Heart left ventricle (tissue), 16 donors: ENCODE results near the gene ENPP3. TPM values are rescaled to one million over a fixed set of nuclear protein-coding genes. Genes with fewer than 3 reads are reported as not detected.

Experiments
- ATAC-seq, 4 donors: fragments of 200-7000 bp; cut with Tn5 transposase; one replicate each; pipeline ENCODE4 v1.9.1; 2020 to 2022; ENCODE audit warnings: moderate library complexity in 4 of 4, mild to moderate bottlenecking in 3 of 4, moderate number of reproducible peaks in 1 of 4
- DNase-seq, 5 donors: peaks; one replicate each; pipeline ENCODE4 v3.0.0-alpha.2; 2020
- H3K27ac ChIP-seq, 12 donors: fragments of 200-600 bp; sonication (generic) in 4 of 12; one replicate each; pipeline versions ENCODE4 v1.5.0 to v1.8.0; 2016 to 2022; ENCODE audit warnings: mild to moderate bottlenecking in 2 of 12
- H3K27me3 ChIP-seq, 9 donors: fragments of 200-600 bp; sonication (generic) in 2 of 9; one replicate each; pipeline versions ENCODE4 v1.5.1 to v1.8.0; 2016 to 2022; ENCODE audit warnings: mild to moderate bottlenecking in 3 of 9
- H3K36me3 ChIP-seq, 9 donors: fragments of 200-600 bp; sonication (generic) in 2 of 9; one replicate each; pipeline versions ENCODE4 v1.5.0 to v1.8.0; 2018 to 2022; ENCODE audit warnings: mild to moderate bottlenecking in 2 of 9
- H3K4me1 ChIP-seq, 12 donors: fragments of 200-600 bp; sonication (generic) in 4 of 12; one replicate each; pipeline versions ENCODE4 v1.5.0 to v1.8.0; 2016 to 2022; ENCODE audit warnings: mild to moderate bottlenecking in 3 of 12
- H3K4me3 ChIP-seq, 12 donors: fragments of 200-600 bp; sonication (generic) in 4 of 12; one replicate each; pipeline versions ENCODE4 v1.5.0 to v1.8.0; 2017 to 2022; ENCODE audit warnings: mild to moderate bottlenecking in 9 of 12, moderate library complexity in 4 of 12
- H3K9me3 ChIP-seq, 12 donors: fragments of 200-600 bp; sonication (generic) in 4 of 12; one replicate each; pipeline versions ENCODE4 v1.5.0 to v1.8.0; 2016 to 2022; ENCODE audit warnings: mild to moderate bottlenecking in 1 of 12
- POLR2A ChIP-seq, 2 donors: fragments of 450-650 bp; IDR thresholded peaks; one replicate each; pipeline ENCODE4 v1.6.1; 2017; ENCODE audit warnings: antibody characterized with exemption in 2 of 2, mild to moderate bottlenecking in 2 of 2, moderate library complexity in 2 of 2
- WGBS, 4 donors: extraction: QIAGEN DNeasy Blood & Tissue Kit in 2 of 4; methylation state at CpG; one replicate each; pipeline versions ENCODE4 v1.1.5 to v1.1.7; 2013 to 2018; 5-methylcytosine and 5-hydroxymethylcytosine counted together
- intact Hi-C, 10 donors: fragments of 100-400 bp; cut with DNase I; formaldehyde crosslinking; loops; one replicate each; pipeline versions ENCODE4 v1.11.1 to v1.14.2; 2022
- polyA plus RNA-seq, 2 donors: library from polyadenylated mRNA; stranded (reverse); fragments of 200-250 nt; gene quantifications; one replicate each; pipeline ENCODE4 v1.2.3, GENCODE V29; 2013
- total RNA-seq, 9 donors: library from RNA; depleted of rRNA in 2 of 9; stranded (reverse); fragments of >200 nt in 2 of 9; fragmentation: NEBNext Ultra II Directional in 3 of 9; extraction: Animal tissue kit (Norgen Biotek cat#: 25700) in 3 of 9; gene quantifications; one replicate each; pipeline versions ENCODE4 v1.1.0 to v1.2.4, GENCODE V29; 2016 to 2023
- TF ChIP-seq, protein P1 (sequence below), 12 donors: fragments of 200-600 bp; sonication (generic) in 4 of 12; IDR thresholded peaks; one replicate each; pipeline versions ENCODE4 v1.5.0 to v1.8.0; 2018 to 2022; ENCODE audit warnings: antibody characterized with exemption in 12 of 12, mild to moderate bottlenecking in 5 of 12
- donor health status: ischemic (EF 13 %, LVEDD 7.1; RV severe dilation, severe dysfunction).
- donor health status: healthy with polysubstance abuse.
- donor health status: DM: no; HTN: yes; CAD: no.
- donor health status: DM: no; HTN: no; CAD: no.
- donor health status: ischemic (EF 25% LVEDD 6.9; RV normal size, moderate dysfunction).
- donor health status: ischemic (EF 25% LVEDD 5.7; RV mildly dilated, moderate dysfunction).
- donor health status: healthy.
- donor health status: DM: yes; HTN: yes; CAD: no.
- donor health status: ischemic (EF 35%, LVEDD 5.7; RV mildly dilated, moderate dysfunction).
- donor health status: nonischemic (EF 11% LVEDD 7.7; RV severe dilation, severe dysfunction).
- donor health status: DM: yes; HTN: yes; CAD: no.
- donor health status: PGD.
- donor health status: ischemic (EF 29% LVEDD 5.4; RV normal size, mild dysfunction).
- donor health status: nonischemic (EF 23%, LVEDD 6.1; RV moderate dilation, normal function).

The ENPP3 gene
- total and polyA plus RNA-seq, 11 donors = 0.07 to 0.72 (median 0.42) TPM; not detected in 2

DNA sequence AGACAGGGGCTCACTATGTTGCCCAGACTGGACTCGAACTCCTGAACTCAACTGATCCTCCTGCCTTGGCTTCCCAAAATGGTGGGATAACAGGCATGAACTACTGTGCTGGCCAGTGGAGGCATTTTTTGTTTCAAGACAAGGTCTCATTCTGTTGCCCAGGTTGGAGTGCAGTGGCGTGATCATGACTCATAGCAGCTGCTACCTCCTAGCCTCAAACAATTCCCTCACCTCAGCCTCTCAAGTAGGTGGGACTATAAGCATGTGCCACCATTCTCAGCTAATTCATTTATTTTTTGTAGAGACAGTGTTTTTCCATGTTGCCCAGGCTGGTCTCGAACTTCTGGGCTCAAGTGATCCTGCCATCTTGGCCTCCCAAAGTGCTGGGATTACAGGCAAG is 17.2 kb downstream of the ENPP3 start:
- Histone ChIP-seq H3K4me1 (no peaks in the 10 kb centered on the region), H3K4me3 (no peak overlapping the region), H3K36me3 (no peaks in the 10 kb centered on the region), H3K9me3 (no peaks in the 10 kb centered on the region), H3K27ac (no peak overlapping the region), H3K27me3 (no peaks in the 10 kb centered on the region)
- intact Hi-C loops = no loop called here
- ATAC-seq (no peak), DNase-seq (no peak)
- WGBS, 4 donors = 83 to 94% (median 86%) methylated on average over 3 of the region's 3 CpGs
- TF ChIP-seq, protein P1, sequence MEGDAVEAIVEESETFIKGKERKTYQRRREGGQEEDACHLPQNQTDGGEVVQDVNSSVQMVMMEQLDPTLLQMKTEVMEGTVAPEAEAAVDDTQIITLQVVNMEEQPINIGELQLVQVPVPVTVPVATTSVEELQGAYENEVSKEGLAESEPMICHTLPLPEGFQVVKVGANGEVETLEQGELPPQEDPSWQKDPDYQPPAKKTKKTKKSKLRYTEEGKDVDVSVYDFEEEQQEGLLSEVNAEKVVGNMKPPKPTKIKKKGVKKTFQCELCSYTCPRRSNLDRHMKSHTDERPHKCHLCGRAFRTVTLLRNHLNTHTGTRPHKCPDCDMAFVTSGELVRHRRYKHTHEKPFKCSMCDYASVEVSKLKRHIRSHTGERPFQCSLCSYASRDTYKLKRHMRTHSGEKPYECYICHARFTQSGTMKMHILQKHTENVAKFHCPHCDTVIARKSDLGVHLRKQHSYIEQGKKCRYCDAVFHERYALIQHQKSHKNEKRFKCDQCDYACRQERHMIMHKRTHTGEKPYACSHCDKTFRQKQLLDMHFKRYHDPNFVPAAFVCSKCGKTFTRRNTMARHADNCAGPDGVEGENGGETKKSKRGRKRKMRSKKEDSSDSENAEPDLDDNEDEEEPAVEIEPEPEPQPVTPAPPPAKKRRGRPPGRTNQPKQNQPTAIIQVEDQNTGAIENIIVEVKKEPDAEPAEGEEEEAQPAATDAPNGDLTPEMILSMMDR (IDR thresholded peaks at IDR 0.05) = no peak
- no peak for TF ChIP-seq POLR2A (IDR thresholded peaks at IDR 0.05)

DNA sequence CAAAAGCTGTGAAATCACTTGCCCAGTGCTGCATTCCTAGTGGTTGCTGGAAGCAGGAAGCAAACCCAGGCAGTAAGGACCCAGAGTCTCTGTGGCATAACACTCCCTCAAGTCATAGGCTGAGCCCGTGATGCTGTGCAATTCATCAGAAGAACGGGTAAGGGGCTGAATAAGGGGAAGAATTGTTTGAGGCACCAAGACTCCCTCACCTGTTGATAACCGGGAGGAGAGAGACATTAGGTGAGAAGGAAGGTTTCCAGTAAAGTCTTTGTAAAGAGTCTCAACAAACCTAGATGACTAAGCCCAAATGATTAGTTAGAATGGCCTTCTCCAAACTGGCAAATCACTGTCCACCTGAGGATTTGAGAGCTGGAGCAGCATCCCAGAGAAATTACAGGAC is 18.3 kb downstream of the ENPP3 start:
- 85 to 90% (median 87%) methylated on average over 3 of the region's 3 CpGs for WGBS, 4 donors
- TF ChIP-seq POLR2A (IDR thresholded peaks at IDR 0.05) = no peak
- TF ChIP-seq, protein P1 (IDR thresholded peaks at IDR 0.05) = no peak
- no peaks in the 10 kb centered on the region for H3K4me1 ChIP-seq
- H3K9me3 ChIP-seq = no peaks in the 10 kb centered on the region
- H3K27me3 ChIP-seq = no peaks in the 10 kb centered on the region
- DNase-seq (no peak), ATAC-seq (no peak)
- H3K36me3 ChIP-seq = no peaks in the 10 kb centered on the region
- no peak overlapping the region for H3K4me3 ChIP-seq
- intact Hi-C loops = no loop called here
- H3K27ac ChIP-seq = no peak overlapping the region

DNA sequence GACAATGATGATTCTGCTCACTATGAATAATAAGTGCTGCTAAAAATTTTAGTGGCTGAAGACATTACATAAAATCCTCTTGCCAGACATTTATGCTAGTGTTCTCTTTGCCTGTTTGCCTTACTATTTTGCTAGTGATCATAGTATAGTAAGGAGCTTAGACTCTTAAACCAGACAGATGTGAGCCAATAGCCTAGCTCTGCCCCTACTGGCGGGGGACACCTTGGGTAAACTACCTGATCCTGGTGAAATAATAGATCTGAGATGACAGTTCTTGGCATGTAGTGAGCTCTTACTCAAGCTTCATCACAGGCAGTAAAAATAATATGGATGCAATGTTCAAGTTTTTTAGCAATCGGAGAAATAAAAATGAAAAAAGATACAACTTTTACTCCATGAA is 18.8 kb downstream of the ENPP3 start:
- H3K36me3 ChIP-seq = no peaks in the 10 kb centered on the region
- no peak for TF ChIP-seq POLR2A (IDR thresholded peaks at IDR 0.05)
- H3K27me3 ChIP-seq = no peaks in the 10 kb centered on the region
- no peak overlapping the region for H3K27ac ChIP-seq
- no peaks in the 10 kb centered on the region for H3K4me1 ChIP-seq
- H3K9me3 ChIP-seq = no peaks in the 10 kb centered on the region
- no peak overlapping the region for H3K4me3 ChIP-seq
- DNase-seq (no peak), ATAC-seq (no peak)
- intact Hi-C loops = no loop called here
- 89 to 96% (median 93%) methylated on average over 2 of the region's 2 CpGs for WGBS, 4 donors

DNA sequence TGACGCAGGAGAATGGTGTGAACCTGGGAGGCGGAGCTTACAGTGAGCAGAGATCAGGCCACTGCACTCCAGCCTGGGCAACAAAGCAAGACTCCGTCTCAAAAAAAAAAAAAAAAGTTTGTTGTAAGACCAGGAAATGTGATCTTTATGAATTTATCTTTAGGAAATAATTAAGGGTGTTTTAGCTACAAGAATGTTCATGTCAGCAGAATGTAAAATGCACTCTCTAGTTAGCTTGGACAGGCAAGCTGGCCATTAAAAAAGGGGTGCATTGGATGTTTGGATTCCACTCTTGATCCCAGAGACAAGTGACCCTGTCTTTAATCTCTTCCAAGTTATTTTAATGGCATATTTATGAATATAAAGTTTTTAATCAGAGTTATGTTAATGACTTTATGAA is 19.6 kb downstream of the ENPP3 start:
- Histone ChIP-seq H3K36me3 (no peaks in the 10 kb centered on the region), H3K27ac (no peak overlapping the region), H3K4me1 (no peaks in the 10 kb centered on the region), H3K9me3 (no peaks in the 10 kb centered on the region), H3K4me3 (no peak overlapping the region), H3K27me3 (no peaks in the 10 kb centered on the region)
- intact Hi-C loops = no loop called here
- ATAC-seq (no peak), DNase-seq (no peak)
- TF ChIP-seq, protein P1 (IDR thresholded peaks at IDR 0.05) = no peak
- WGBS, 4 donors = 82 to 91% (median 90%) methylated on average over 3 of the region's 3 CpGs

DNA sequence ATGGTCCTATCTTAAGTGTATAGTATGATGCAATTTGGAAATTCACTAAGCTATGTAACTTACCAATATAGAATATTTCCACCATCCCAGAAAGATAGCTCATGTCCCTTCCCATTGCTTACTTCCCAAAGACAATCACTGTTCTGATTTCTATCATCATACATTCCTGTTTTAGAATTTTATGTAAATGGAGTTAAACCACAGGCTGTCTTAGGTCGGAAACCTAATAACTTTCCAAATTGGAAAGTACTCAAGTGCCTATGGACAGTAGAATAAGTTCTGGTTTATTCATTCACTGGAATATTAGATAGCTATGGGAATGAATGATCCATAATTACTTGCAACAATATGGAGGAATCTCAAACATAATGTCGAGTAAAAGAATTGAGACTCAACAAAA is 20.1 kb downstream of the ENPP3 start:
- intact Hi-C loops = no loop called here
- H3K4me1 ChIP-seq = no peaks in the 10 kb centered on the region
- WGBS, 4 donors = 87 to 93% (median 91%) methylated on average over 2 of the region's 2 CpGs
- ATAC-seq = no peak
- H3K27me3 ChIP-seq = no peaks in the 10 kb centered on the region
- H3K27ac ChIP-seq = no peak overlapping the region
- no peak overlapping the region for H3K4me3 ChIP-seq
- no peak for TF ChIP-seq POLR2A (IDR thresholded peaks at IDR 0.05)
- TF ChIP-seq, protein P1 (IDR thresholded peaks at IDR 0.05) = no peak
- no peaks in the 10 kb centered on the region for H3K36me3 ChIP-seq
- no peaks in the 10 kb centered on the region for H3K9me3 ChIP-seq
- no peak for DNase-seq
